CD4-positive, alpha-beta T cell treated with Interleukin-4 for 4 hours (primary cell): ENCODE results near the gene IL17REL.

Experiments
- DNase-seq: peaks from one replicate; pipeline ENCODE4 v3.0.0-alpha.2; 2020

IL17REL gene

GRCh38 chr22:50020606-50021005, 8.0 kb upstream of the IL17REL start:
- no peak for DNase-seq

DNA sequence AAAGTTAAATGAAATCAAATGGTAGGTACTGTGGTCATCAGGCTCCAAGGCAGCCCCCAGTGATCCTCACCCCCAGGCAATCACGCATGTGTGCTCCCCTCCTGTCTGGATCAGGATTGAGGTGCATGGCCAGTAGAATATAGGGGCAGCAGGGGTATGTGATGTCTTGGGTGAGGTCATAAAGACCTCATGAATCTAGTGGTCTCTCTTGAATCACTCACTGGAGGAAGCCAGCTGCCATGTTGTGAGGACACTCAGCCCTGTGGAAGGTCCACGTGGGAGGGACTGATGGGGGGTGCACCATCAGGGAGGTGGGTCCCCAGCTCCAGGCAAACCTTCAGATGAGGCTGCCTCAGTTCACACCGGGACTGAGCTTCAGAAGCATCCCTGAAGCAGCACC, 6.8 kb upstream of the IL17REL start:
- DNase-seq, result no peak

- peak; percentile 74 for DNase-seq
Measured at GRCh38 chr22:50018608-50019285, 6.2 kb upstream of the IL17REL start.

DNA sequence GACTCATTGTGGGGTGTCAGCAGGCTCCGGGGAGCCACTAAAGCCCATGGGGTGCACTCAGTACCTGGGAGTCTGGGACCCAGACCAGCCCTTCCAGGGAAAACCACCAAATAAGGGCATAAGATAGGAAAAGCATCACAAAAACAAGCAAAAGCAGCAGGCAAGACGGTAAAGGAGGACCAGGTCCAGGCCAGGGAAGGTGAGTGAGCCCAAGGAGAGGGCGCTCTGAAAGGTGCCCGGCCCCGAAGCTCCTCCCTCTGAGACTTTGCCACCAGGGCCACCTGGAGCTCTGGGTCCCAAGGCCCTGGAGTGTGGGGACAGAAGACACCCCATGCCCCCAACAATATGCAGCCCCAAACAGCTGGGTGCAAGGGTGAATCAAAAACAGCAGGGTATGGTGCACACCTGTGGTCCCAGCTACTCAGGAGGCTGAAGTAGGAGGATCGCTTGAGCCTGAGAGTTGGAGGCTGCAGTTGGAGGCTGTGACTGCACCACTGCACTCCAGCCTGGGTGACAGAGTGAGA, 5.2 kb upstream of the IL17REL start:
- DNase-seq, result no peak

DNA sequence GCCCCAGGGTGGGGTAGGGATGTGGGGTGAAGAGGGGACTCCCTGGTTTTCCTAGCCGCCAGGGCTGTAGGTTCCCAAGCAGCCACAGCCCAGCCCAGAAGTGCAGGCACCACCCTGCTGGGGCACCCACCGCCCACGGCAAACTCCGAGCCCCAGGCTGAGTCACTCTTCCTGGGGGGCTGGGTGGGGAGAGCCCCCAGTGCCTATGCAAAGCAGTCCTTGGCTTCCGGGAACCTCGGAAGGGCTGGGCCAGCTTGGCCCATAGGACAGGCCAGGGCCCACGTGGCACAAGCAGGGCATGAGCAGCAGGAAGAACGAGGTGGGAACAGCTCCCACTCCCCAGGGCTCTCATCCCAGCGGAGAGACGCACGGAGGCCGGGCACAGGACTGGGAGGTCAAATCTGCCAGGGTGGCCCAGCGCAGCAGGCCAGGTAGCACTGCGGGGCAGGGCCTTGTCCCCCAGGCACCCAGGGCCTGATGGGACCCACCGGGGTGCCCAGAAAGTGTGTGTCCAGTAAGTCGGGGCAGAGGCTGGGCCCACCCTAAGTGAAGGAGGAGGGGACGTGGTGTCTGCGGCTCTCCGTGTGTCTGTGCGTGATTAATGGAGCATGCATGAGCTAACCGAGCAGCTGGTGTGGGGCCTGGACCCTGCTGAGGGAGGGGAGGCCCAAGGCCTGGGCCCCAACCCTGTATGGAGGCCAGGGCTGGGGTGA, 4.6 kb upstream of the IL17REL start:
- peak; percentile 69 for DNase-seq

DNA sequence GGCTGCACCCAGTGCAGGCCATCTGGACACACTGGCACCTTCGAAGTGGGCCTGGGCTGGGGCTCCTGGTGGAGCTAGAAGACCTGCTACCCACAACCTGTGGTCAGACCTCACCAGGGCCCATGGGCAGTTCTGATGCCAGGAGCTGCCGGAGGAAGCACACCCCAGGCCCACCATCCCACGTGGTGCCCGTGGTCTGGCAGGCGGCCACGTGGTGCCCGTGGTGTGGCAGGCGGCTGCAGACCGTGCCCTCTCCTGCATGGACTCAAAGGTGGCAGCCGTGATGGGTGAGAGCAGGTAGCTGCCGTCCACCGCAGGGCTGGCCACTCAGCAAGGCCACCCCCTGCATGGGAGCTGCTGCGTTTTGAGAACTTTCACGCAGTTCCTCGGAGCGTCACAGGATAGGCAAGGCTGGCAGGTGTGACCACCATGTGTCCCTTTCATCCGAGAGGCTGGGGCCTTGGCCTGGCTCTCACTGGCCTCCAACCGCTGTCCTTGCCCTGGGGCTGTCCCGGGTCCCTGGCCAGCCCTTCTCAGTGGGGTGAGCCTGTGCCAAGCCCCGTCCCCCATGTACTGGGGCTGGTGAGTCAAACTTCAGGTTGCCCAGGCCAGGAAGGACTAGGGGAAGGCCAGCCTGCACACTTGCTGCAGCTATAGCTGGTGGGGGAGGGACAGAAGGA, 3.9 kb upstream of the IL17REL start:
- DNase-seq, result no peak

DNA sequence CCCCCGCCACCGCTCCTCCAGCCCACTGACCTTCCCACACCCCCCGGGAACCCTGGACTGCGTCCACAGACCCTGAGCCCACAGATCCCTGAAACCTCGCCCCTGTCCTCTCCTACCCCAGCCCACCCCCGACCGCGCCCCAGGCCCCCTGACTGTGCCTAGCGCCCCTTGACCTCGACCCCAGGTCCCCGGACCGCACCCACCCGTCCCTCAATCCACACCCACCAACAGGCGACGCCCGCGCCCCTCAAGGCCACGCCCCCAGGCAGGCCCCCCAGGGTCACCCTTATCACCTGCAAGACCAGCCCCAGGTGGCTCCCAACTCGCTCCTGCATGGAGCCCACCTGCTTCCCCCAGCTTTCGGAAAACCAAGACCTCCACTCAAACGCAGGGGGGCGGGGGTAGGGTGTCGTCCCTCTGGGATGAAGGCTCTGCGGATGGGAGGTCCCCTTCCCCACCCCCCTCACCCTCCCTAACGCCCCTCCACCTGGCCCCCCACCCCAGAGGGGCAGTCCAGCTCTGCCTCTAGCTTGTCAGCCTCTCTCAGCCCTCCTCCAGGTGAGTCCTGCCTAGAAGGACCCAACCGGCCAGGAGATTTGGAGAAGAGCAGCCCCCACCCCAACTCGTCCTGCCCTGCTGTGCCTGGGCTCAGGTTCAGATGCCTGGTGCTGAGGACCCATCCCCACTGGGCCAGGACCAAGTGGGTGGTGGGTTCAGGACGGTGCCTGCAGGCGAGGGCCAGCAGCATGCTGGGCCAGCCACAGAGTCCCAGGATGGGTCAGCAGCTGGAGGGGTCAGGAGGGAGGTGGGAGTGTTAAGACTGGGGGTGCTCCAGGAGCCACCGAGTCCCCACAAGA, 3.1 kb upstream of the IL17REL start:
- no peak for DNase-seq

- no peak for DNase-seq
Measured at GRCh38 chr22:50014655-50015401, 2.3 kb upstream of the IL17REL start.

DNA sequence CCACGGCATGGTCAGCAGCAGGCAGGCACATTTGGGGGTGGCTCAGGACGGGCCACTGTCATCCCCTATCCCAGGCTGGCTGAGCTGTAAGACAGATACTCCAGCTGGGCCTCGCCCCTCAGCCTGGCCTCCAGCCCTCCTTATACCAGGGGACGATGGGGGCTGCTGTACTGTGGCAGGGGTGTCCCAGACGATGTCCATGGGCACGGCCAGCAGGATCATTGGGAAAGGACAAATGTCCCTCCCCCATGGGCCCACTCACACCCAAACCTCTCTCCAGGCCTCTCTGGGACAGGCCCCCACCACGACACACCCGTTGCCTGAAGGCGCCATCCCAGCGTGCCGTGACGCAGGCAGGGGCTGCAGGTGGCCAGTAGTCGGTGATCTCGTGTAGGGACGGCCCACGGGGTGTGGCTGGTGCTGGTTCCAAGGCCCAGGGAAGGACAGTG, 1.5 kb upstream of the IL17REL start:
- no peak for DNase-seq

DNA sequence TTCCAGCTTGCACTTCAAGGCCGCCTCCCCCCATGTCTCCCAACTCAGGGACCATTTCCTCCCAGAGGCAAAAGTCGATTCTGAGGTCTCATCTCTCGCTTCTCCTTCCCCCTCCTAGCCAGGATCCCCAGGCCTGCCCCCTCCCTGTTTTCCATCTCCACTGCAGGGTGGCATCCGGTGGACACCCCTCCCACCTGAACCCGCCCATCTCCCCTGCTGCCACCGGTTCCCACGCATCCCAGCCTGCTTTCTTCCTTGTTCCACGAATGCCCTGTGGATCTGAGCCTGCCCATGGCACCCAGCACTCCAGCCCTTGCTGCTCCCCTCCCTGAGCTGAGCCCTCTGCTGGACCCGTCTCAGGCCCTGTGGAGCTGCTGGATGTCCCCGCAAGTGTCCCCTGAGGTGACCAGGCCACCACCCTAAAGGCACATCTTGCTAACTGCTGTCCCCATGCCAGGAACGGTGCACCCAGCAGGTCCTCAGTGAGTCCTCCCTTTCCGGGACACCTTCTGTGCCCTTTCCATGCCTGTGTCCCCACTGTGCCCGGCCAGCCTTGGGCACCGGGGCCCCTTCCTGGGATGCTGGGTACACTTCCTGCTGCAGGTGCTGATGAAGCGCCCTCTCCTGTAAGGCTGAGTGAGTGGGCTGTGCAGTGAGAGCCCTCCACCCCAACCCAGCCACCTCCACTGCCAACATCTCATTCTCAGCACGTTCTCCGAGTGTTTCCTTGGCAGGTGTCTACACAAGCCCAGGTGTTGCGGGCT, 936 bp downstream of the IL17REL start:
- no peak for DNase-seq

GRCh38 chr22:50010676-50011446, 1.7 kb downstream of the IL17REL start:
- peak; percentile 76 for DNase-seq

- no peak for DNase-seq
Measured at GRCh38 chr22:50009765-50010675, 2.5 kb downstream of the IL17REL start.

DNA sequence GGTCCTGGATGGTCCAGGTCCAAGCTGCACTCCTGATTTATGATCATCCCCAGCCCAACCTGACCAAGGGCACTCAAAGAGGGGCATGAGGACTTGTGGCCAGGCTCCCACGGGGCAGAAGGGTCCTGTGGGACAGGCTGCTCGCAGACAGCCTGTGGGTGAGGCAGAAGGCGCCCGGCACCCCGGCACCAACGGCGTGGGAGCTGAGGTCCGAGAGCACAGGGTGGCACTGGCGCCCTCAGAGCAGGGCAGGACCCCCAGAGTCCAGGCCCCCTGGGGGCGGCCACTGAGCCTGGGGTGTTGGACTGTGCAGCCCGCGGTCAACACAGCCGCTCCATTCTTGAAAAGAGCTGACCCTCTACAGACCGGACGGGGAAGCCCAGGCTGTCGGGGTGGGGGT, 3.3 kb downstream of the IL17REL start:
- DNase-seq, result no peak

GRCh38 chr22:50008151-50009040, 4.2 kb downstream of the IL17REL start:
- no peak for DNase-seq

DNA sequence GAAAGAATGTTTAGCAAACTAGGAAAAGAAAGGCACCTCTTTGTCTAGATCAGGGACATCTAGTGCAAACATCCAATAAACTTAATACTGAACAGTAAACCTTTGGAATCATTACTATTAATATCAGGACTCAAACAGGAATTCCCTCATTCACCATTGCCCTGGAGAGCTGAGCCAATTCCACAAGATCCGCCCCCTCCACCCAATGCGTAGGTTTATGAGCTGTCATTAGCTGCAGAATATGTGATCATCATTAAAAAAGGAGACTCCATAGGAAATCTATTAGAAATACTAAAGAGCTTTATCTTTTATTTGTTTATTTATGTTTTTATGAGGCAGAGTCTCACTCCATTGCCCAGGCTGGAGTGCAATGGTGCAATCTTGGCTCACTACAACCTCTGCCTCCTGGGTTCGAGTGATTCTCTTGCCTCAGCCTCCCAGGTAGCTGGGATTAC, 5.5 kb downstream of the IL17REL start:
- DNase-seq, result no peak

- no peak for DNase-seq
Measured at GRCh38 chr22:50004918-50005317, 7.6 kb downstream of the IL17REL start.

DNA sequence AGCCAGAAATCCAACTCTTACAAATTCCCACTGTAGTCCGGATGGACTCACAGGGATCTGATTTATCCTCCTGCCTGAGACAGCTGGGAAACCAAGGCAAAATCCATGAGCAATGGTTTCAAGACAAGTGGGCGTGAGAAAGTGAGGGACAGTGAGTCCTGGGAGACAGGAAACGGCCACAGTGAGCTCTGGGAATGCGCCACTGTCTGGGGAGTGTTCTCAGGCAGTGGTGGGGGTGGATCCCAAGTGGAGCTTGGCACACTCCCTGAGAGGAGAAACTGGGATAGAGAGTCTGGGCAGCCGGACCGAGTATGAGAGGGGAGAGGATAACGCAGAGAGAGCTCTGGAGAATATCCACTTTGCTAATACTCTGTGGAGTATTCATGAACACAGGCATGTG, 9.8 kb downstream of the IL17REL start:
- no peak for DNase-seq
